ENCODE results near the gene WNT5B.

GRCh38 chr12:1610072-1610643 is 18.9 kb upstream of the WNT5B start:
- TF ChIP-seq POLR2A (IDR thresholded peaks at IDR 0.05; ENCODE audit: low read depth, low read length) (no peak), POLR2AphosphoS5 (IDR thresholded peaks at IDR 0.05; ENCODE audit: low read depth, low read length) (no peak), TAF1 (IDR thresholded peaks at IDR 0.05; ENCODE audit: borderline replicate concordance, low read depth, low read length) (no peak)

Data from GM12892 (cell line).